ENCODE results near the gene ABCD3.
"Not testable (repeated sequence)": the region's sequence is repeated elsewhere in the genome, so short reads cannot be mapped to it uniquely, and the experiment has no call there.

The ABCD3 gene

GRCh38 chr1:94549706-94550105 is 131.5 kb downstream of the ABCD3 start:
- no peak for DNase-seq (ENCODE audit: low read depth in 3 of 3)

GRCh38 chr1:94550396-94550795 is 132.2 kb downstream of the ABCD3 start:
- no peak for DNase-seq (ENCODE audit: low read depth in 3 of 3)

GRCh38 chr1:94550800-94551241 is 132.6 kb downstream of the ABCD3 start:
- no peak for DNase-seq (ENCODE audit: low read depth in 3 of 3)

- no peak for DNase-seq (ENCODE audit: low read depth in 3 of 3)
These were observed 133.3 kb downstream of the ABCD3 start for GRCh38 chr1:94551449-94551848.

GRCh38 chr1:94552071-94552586 is 133.9 kb downstream of the ABCD3 start:
- DNase-seq (ENCODE audit: low read depth in 3 of 3), result no peak

GRCh38 chr1:94553323-94553730 is 135.1 kb downstream of the ABCD3 start:
- no peak for DNase-seq (ENCODE audit: low read depth in 3 of 3)

GRCh38 chr1:94553931-94554330 is 135.7 kb downstream of the ABCD3 start:
- no peak for DNase-seq (ENCODE audit: low read depth in 3 of 3)

GRCh38 chr1:94554580-94554979 is 136.4 kb downstream of the ABCD3 start:
- DNase-seq (ENCODE audit: low read depth in 3 of 3), result no peak

- no peak for DNase-seq (ENCODE audit: low read depth in 3 of 3)
These were observed 136.9 kb downstream of the ABCD3 start for GRCh38 chr1:94555091-94555490.

- no peak for DNase-seq (ENCODE audit: low read depth in 3 of 3)
These were observed 141.7 kb downstream of the ABCD3 start for GRCh38 chr1:94559921-94560320.

GRCh38 chr1:94560333-94560732 is 142.1 kb downstream of the ABCD3 start:
- no peak for DNase-seq (ENCODE audit: low read depth in 3 of 3)

GRCh38 chr1:94562519-94563260 is 144.5 kb downstream of the ABCD3 start:
- DNase-seq (ENCODE audit: low read depth in 3 of 3), result no peak

- DNase-seq (ENCODE audit: low read depth in 3 of 3), result no peak
These were observed 147.7 kb downstream of the ABCD3 start for GRCh38 chr1:94565901-94566300.

- DNase-seq (ENCODE audit: low read depth in 3 of 3), result not testable (repeated sequence)
These were observed 148.2 kb downstream of the ABCD3 start for GRCh38 chr1:94566436-94566835.

- DNase-seq (ENCODE audit: low read depth in 3 of 3), result not testable (repeated sequence)
These were observed 149.9 kb downstream of the ABCD3 start for GRCh38 chr1:94567975-94568607.
